Neutrophil (primary cell): Measurements from ENCODE around the gene TRIM29.

Experiments
- H3K27ac ChIP-seq: fragments of 200-600 bp; sonication (generic); 2 replicates; pipeline ENCODE4 v1.5.1; 2016; ENCODE audit warnings: mild to moderate bottlenecking, moderate library complexity
- H3K27me3 ChIP-seq: fragments of 200-600 bp; sonication (generic); 2 replicates; pipeline ENCODE4 v1.6.0; 2016; ENCODE audit warnings: mild to moderate bottlenecking
- H3K36me3 ChIP-seq: fragments of 200-600 bp; sonication (generic); 2 replicates; pipeline ENCODE4 v1.5.1; 2017
- H3K4me1 ChIP-seq, 2 experiments: fragments of 200-600 bp in 1 of 2; sonication (generic) in 1 of 2; 1 replicate in 1 of 2; 2 replicates in 1 of 2; pipeline versions ENCODE4 v1.5.1 to v1.6.1; 2013 to 2016; ENCODE audit warnings: low read depth in 1 of 2, low read length in 1 of 2, mild to moderate bottlenecking in 1 of 2, moderate library complexity in 1 of 2; ENCODE audit not compliant: control insufficient read depth in 1 of 2, insufficient read depth in 1 of 2
- H3K4me3 ChIP-seq, 2 experiments: fragments of 200-600 bp in 1 of 2; sonication (generic) in 1 of 2; 1 replicate in 1 of 2; 2 replicates in 1 of 2; pipeline ENCODE4 v1.5.1; 2013 to 2016; ENCODE audit warnings: low read depth in 1 of 2, low read length in 1 of 2, mild to moderate bottlenecking in 1 of 2, moderate library complexity in 1 of 2
- H3K9me3 ChIP-seq: fragments of 200-600 bp; sonication (generic); 2 replicates; pipeline ENCODE4 v1.5.1; 2016
- CTCF ChIP-seq: fragments of 200-600 bp; sonication (generic); IDR thresholded peaks from 2 replicates; pipeline ENCODE4 v1.5.1; 2016; ENCODE audit warnings: antibody characterized with exemption

The TRIM29 gene

GRCh38 chr11:120137611-120138521 lies at the start of gene TRIM29:
Gene TRIM29, minus strand, starts transcription at chr11:120138113. Its CDS starts 82 bp downstream, at chr11:120138031.
- Histone ChIP-seq H3K4me1 (no peaks in the 10 kb centered on the region), H3K9me3 (no peaks in the 10 kb centered on the region), H3K27me3 (peaks cover 14% of the 10 kb centered on the region), H3K36me3 (no peaks in the 10 kb centered on the region), H3K4me3 (no peak within 1 kb of the TSS), H3K27ac (no peak within 1 kb of the TSS)
- TF ChIP-seq CTCF = no peak

- H3K9me3 ChIP-seq = no peaks in the 10 kb centered on the region
- H3K27me3 ChIP-seq = peaks cover 26% of the 10 kb centered on the region
- H3K4me1 ChIP-seq = no peaks in the 10 kb centered on the region
- no peak for TF ChIP-seq CTCF
- H3K36me3 ChIP-seq = no peaks in the 10 kb centered on the region
- no peak overlapping the region for H3K27ac ChIP-seq
- H3K4me3 ChIP-seq = no peak overlapping the region
Measured at GRCh38 chr11:120186774-120187591, 49.1 kb upstream of the TRIM29 start.

- peaks cover 22% of the 10 kb centered on the region for H3K27me3 ChIP-seq
- H3K36me3 ChIP-seq = no peaks in the 10 kb centered on the region
- H3K4me1 ChIP-seq = no peaks in the 10 kb centered on the region
- no peak overlapping the region for H3K27ac ChIP-seq
- no peak for TF ChIP-seq CTCF
- no peaks in the 10 kb centered on the region for H3K9me3 ChIP-seq
- no peak overlapping the region for H3K4me3 ChIP-seq
Measured at GRCh38 chr11:120186456-120186773, 48.5 kb upstream of the TRIM29 start.

GRCh38 chr11:120185706-120186455 lies 48.0 kb upstream of the TRIM29 start:
- no peak overlapping the region for H3K4me3 ChIP-seq
- TF ChIP-seq CTCF = no peak
- H3K27ac ChIP-seq = no peak overlapping the region
- no peaks in the 10 kb centered on the region for H3K36me3 ChIP-seq
- no peaks in the 10 kb centered on the region for H3K9me3 ChIP-seq
- no peaks in the 10 kb centered on the region for H3K4me1 ChIP-seq
- H3K27me3 ChIP-seq = peaks cover 17% of the 10 kb centered on the region

- no peak for TF ChIP-seq CTCF
- Histone ChIP-seq H3K27me3 (peaks cover 13% of the 10 kb centered on the region), H3K9me3 (no peaks in the 10 kb centered on the region), H3K27ac (no peak overlapping the region), H3K4me3 (no peak overlapping the region), H3K4me1 (no peaks in the 10 kb centered on the region), H3K36me3 (no peaks in the 10 kb centered on the region)
Measured at GRCh38 chr11:120184946-120185705, 47.2 kb upstream of the TRIM29 start.
